Tibial artery (tissue), 4 donors: Measurements from ENCODE around the gene UBR4.

Source experiments
- DNase-seq, 2 donors: peaks; one replicate each; pipeline ENCODE4 v3.0.0-alpha.2; 2019
- H3K27ac ChIP-seq, 2 donors: fragments of 200-600 bp; sonication (generic) in 1 of 2; 1 replicate in 1 of 2; 2 replicates in 1 of 2; pipeline ENCODE4 v1.5.1; 2018 to 2019; ENCODE audit warnings: mild to moderate bottlenecking in 1 of 2
- H3K27me3 ChIP-seq, 2 donors: fragments of 200-600 bp; sonication (generic) in 1 of 2; one replicate each; pipeline versions ENCODE4 v1.5.1 to v1.6.0; 2016 to 2019
- H3K36me3 ChIP-seq, 3 donors: fragments of 200-600 bp; sonication (generic) in 2 of 3; one replicate each; pipeline ENCODE4 v1.5.1; 2016 to 2019; ENCODE audit warnings: mild to moderate bottlenecking in 2 of 3
- H3K4me1 ChIP-seq, 4 donors: fragments of 200-600 bp; sonication (generic) in 2 of 4; 1 replicate in 3 of 4; 2 replicates in 1 of 4; pipeline ENCODE4 v1.5.1; 2016 to 2019
- H3K4me3 ChIP-seq, 2 donors: fragments of 200-600 bp; sonication (generic) in 1 of 2; 1 replicate in 1 of 2; 2 replicates in 1 of 2; pipeline ENCODE4 v1.5.1; 2018 to 2019; ENCODE audit warnings: mild to moderate bottlenecking in 2 of 2
- H3K9me3 ChIP-seq, 3 donors: fragments of 200-600 bp; sonication (generic) in 1 of 3; one replicate each; pipeline ENCODE4 v1.5.1; 2016 to 2019
- CTCF ChIP-seq, 2 experiments: fragments of 200-600 bp in 1 of 2; fragments of 450-650 bp in 1 of 2; IDR thresholded peaks; one replicate each; pipeline ENCODE4 v1.5.1; 2017 to 2019; ENCODE audit warnings: antibody characterized with exemption in 2 of 2, mild to moderate bottlenecking in 1 of 2, moderate library complexity in 1 of 2
- intact Hi-C: fragments of 100-400 bp; cut with DNase I; formaldehyde crosslinking; loops from one replicate; pipeline ENCODE4 v1.15.0; 2023; ENCODE audit warnings: low total_unique reads

Gene UBR4

GRCh38 chr1:19167140-19167539 lies 42.9 kb downstream of the UBR4 start:
- DNase-seq: no peak
- H3K27me3 ChIP-seq: no peaks in the 10 kb centered on the region
- H3K27ac ChIP-seq: no peak overlapping the region
- H3K9me3 ChIP-seq: no peaks in the 10 kb centered on the region
- TF ChIP-seq CTCF (IDR thresholded peaks at IDR 0.05): no peak
- H3K4me3 ChIP-seq: no peak overlapping the region
- intact Hi-C loops: no loop called here
- peaks cover 0 to 15% (median 6%) of the 10 kb centered on the region in 4 donors for H3K4me1 ChIP-seq
- H3K36me3 ChIP-seq: peaks cover 91 to 100% (median 97%) of the 10 kb centered on the region in 3 donors

- Histone ChIP-seq H3K4me3 (no peak overlapping the region), H3K36me3 (peaks cover 91 to 100% (median 97%) of the 10 kb centered on the region in 3 donors), H3K9me3 (no peaks in the 10 kb centered on the region), H3K27ac (no peak overlapping the region), H3K27me3 (no peaks in the 10 kb centered on the region), H3K4me1 (peaks cover 0 to 15% (median 6%) of the 10 kb centered on the region in 4 donors)
- DNase-seq: no peak
- no peak for TF ChIP-seq CTCF (IDR thresholded peaks at IDR 0.05)
- intact Hi-C loops: no loop called here
These were observed 44.0 kb downstream of the UBR4 start for GRCh38 chr1:19166066-19166465.

GRCh38 chr1:19165501-19165900 lies 44.6 kb downstream of the UBR4 start:
- Histone ChIP-seq H3K36me3 (peaks cover 91 to 100% (median 97%) of the 10 kb centered on the region in 3 donors), H3K4me3 (no peak overlapping the region), H3K4me1 (peaks cover 0 to 15% (median 6%) of the 10 kb centered on the region in 4 donors), H3K27ac (no peak overlapping the region), H3K9me3 (no peaks in the 10 kb centered on the region), H3K27me3 (no peaks in the 10 kb centered on the region)
- TF ChIP-seq CTCF (IDR thresholded peaks at IDR 0.05): no peak
- intact Hi-C loops: no loop called here
- DNase-seq: no peak

- TF ChIP-seq CTCF (IDR thresholded peaks at IDR 0.05): no peak
- Histone ChIP-seq H3K36me3 (peaks cover 91 to 100% (median 97%) of the 10 kb centered on the region in 3 donors), H3K27me3 (no peaks in the 10 kb centered on the region), H3K4me3 (no peak overlapping the region), H3K27ac (peak overlapping the region in 1 of 2 donors; percentile 4), H3K4me1 (peaks cover 0 to 15% (median 6%) of the 10 kb centered on the region in 4 donors), H3K9me3 (no peaks in the 10 kb centered on the region)
- intact Hi-C loops: no loop called here
- no peak for DNase-seq
These were observed 45.6 kb downstream of the UBR4 start for GRCh38 chr1:19164274-19165015.

- intact Hi-C loops: no loop called here
- Histone ChIP-seq H3K36me3 (peaks cover 92 to 100% (median 97%) of the 10 kb centered on the region in 3 donors), H3K4me3 (no peak overlapping the region), H3K27me3 (no peaks in the 10 kb centered on the region), H3K4me1 (peaks cover 0 to 15% (median 6%) of the 10 kb centered on the region in 4 donors), H3K27ac (peak overlapping the region in 1 of 2 donors; percentile 41), H3K9me3 (no peaks in the 10 kb centered on the region)
- DNase-seq: peak in 1 of 2 donors; percentile 35
- no peak for TF ChIP-seq CTCF (IDR thresholded peaks at IDR 0.05)
These were observed 46.8 kb downstream of the UBR4 start for GRCh38 chr1:19163261-19163660.
